Astrocyte of the spinal cord (primary cell): ENCODE data around the gene ACVR2B.

Experiments used
- DNase-seq: peaks from one replicate; pipeline ENCODE4 v3.0.0; 2011; ENCODE audit warnings: low read depth, low spot score
- H3K4me3 ChIP-seq: 2 replicates; pipeline ENCODE4 v1.5.1; 2011; ENCODE audit warnings: low read depth, mild to moderate bottlenecking, low read length, moderate library complexity
- CTCF ChIP-seq: IDR thresholded peaks from 2 replicates; pipeline ENCODE4 v1.5.1; 2012; ENCODE audit warnings: low read depth, mild to moderate bottlenecking, low read length, inconsistent platforms
- in situ Hi-C: cut with HindIII; loops from 2 replicates; pipeline ENCODE4 v1.10.0; 2017; ENCODE audit warnings: low sequenced_read_pairs

Gene ACVR2B

GRCh38 chr3:38465588-38466154, 12.0 kb downstream of the ACVR2B start:
- no peak for DNase-seq
- in situ Hi-C loops = no loop called here
- no peak for TF ChIP-seq CTCF
- no peak overlapping the region for H3K4me3 ChIP-seq

- no peak for TF ChIP-seq CTCF
- no peak overlapping the region for H3K4me3 ChIP-seq
- in situ Hi-C loops = no loop called here
- no peak for DNase-seq
These were observed 15.1 kb downstream of the ACVR2B start for GRCh38 chr3:38468765-38469164.

DNA sequence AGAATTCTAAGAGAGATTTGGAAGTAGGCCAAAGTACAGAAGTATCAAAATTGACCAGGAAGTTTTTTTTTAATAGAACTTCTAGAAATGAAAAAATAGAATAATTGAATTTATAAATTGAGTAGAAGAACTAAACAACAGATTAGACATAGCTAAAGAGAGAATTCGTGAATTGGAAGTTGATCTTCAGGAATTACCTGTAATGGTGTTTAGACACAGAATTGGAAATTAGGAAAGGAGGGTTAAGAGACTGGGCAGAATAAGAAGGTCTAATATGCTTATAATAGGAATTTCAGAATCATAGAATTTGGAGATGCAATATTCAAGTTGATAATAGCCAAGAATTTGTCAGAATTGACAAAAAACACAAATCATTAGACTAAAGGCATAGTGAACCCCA, 16.2 kb downstream of the ACVR2B start:
- H3K4me3 ChIP-seq = no peak overlapping the region
- no peak for DNase-seq
- in situ Hi-C loops = no loop called here
- TF ChIP-seq CTCF = no peak

- TF ChIP-seq CTCF = no peak
- no peak for DNase-seq
- H3K4me3 ChIP-seq = no peak overlapping the region
- in situ Hi-C loops = no loop called here
These were observed 17.7 kb downstream of the ACVR2B start for GRCh38 chr3:38471260-38471857.

DNA sequence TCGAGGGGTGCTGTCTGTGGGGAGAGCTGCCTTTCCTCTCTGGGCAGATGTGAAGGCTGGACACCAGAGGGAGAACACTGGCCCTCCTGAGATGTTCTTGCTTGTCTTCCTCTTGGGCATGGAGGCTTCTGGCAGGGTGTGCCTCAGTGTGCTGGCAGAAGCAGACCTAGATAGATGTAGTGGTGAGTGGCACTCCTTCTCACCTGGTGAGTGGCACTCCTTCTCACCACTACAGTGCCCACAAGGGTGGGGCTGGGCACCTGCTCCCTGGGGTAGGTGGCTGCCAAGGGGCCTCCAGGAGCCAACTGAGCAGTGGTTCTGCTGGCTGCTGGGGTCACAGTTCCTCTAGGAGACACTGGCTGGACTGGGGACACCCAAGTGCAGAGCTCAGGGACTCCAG, 18.7 kb downstream of the ACVR2B start:
- no peak overlapping the region for H3K4me3 ChIP-seq
- no peak for TF ChIP-seq CTCF
- no peak for DNase-seq
- in situ Hi-C loops = no loop called here

DNA sequence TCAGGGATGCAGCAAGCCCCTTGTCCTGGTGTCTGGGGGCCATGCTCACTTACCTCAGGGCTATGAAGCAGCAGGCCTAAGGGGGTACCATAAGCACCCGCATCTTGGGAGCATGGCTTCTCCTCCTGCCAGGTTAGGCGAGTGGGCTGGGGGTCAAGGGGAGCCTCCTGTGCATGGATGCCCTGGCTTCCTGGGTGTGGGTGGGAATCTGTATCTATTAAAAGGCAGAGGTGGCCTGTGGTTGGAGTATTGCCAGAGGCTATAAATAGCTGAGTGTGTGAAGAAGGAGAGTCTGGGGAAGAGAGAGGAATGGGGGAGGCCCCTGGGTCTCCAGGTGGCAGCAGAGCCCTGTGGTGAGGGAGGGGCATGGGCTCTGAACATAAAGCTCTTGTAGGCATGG, 19.5 kb downstream of the ACVR2B start:
- in situ Hi-C loops = no loop called here
- no peak for TF ChIP-seq CTCF
- no peak for DNase-seq
- H3K4me3 ChIP-seq = no peak overlapping the region
